ENCODE data around the gene OSBPL3. TPM values are rescaled to one million over a fixed set of nuclear protein-coding genes. Genes with fewer than 3 reads are reported as not detected.

Gene OSBPL3
- total and polyA plus RNA-seq, 7 donors: 0.60 to 6.3 (median 1.8) TPM

DNA sequence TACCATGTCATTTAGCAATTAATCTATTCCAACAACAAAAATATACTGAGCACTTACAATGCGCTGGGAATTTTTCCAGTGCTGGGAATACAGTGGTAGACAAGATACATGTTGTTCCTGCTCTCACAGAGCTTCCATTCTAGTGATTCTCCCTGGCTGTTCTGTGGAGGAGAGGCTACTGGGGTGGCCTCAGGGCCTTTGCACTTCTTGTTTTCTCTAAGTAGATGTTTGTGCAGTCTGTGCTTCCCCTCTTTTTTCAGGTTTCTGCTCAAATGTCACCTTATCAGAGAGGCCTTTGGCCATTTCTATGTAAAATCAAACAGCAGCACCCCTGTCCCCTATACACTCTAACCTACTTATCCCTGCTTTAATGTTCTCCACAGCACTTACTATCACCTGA, 24.7 kb downstream of the OSBPL3 start:
- Histone ChIP-seq H3K4me1 (no peaks in the 10 kb centered on the region), H3K27me3 (no peaks in the 10 kb centered on the region), H3K27ac (no peak overlapping the region), H3K36me3 (no peaks in the 10 kb centered on the region), H3K4me3 (no peak overlapping the region), H3K9me3 (peaks cover 0 to 3% (median 0%) of the 10 kb centered on the region in 4 donors)
- DNase-seq: no peak
- 96 to 99% methylated on average over 1 of the region's 1 CpG for WGBS, 2 donors
- intact Hi-C loops (cut with DNase I): no loop called here
- TF ChIP-seq, protein P1, sequence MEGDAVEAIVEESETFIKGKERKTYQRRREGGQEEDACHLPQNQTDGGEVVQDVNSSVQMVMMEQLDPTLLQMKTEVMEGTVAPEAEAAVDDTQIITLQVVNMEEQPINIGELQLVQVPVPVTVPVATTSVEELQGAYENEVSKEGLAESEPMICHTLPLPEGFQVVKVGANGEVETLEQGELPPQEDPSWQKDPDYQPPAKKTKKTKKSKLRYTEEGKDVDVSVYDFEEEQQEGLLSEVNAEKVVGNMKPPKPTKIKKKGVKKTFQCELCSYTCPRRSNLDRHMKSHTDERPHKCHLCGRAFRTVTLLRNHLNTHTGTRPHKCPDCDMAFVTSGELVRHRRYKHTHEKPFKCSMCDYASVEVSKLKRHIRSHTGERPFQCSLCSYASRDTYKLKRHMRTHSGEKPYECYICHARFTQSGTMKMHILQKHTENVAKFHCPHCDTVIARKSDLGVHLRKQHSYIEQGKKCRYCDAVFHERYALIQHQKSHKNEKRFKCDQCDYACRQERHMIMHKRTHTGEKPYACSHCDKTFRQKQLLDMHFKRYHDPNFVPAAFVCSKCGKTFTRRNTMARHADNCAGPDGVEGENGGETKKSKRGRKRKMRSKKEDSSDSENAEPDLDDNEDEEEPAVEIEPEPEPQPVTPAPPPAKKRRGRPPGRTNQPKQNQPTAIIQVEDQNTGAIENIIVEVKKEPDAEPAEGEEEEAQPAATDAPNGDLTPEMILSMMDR (IDR thresholded peaks at IDR 0.05): no peak
- TF ChIP-seq POLR2A (IDR thresholded peaks at IDR 0.05) (no peak), POLR2AphosphoS5 (IDR thresholded peaks at IDR 0.05) (no peak), EP300 (IDR thresholded peaks at IDR 0.05) (no peak)

DNA sequence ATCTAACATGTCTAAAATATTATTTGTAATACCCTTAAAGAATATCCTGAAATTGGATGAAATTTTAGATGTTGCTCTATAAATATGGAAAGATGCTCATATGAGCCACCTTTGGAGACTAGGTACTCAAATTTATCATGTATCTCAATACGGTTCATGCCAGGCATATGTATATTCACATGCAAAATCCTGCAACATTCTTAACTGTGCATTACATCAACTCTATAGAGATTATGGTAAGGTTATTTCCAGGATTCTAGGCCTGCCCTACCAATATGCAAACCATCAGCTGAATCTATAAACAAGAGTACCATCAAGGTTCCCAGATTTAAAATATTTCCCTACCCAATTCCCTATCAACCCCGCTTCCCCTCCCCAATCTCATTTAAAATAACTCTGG, 27.5 kb downstream of the OSBPL3 start:
- DNase-seq: no peak
- WGBS, 2 donors: 94 to 96% methylated on average over 2 of the region's 2 CpGs
- H3K27ac ChIP-seq: no peak overlapping the region
- no peaks in the 10 kb centered on the region for H3K4me1 ChIP-seq
- TF ChIP-seq POLR2AphosphoS5 (IDR thresholded peaks at IDR 0.05) (no peak), POLR2A (IDR thresholded peaks at IDR 0.05) (no peak), EP300 (IDR thresholded peaks at IDR 0.05) (no peak)
- TF ChIP-seq, protein P1 (IDR thresholded peaks at IDR 0.05): no peak
- H3K4me3 ChIP-seq: no peak overlapping the region
- H3K36me3 ChIP-seq: no peaks in the 10 kb centered on the region
- no peaks in the 10 kb centered on the region for H3K27me3 ChIP-seq
- intact Hi-C loops (cut with DNase I): no loop called here
- H3K9me3 ChIP-seq: peaks cover 0 to 3% (median 0%) of the 10 kb centered on the region in 4 donors

DNA sequence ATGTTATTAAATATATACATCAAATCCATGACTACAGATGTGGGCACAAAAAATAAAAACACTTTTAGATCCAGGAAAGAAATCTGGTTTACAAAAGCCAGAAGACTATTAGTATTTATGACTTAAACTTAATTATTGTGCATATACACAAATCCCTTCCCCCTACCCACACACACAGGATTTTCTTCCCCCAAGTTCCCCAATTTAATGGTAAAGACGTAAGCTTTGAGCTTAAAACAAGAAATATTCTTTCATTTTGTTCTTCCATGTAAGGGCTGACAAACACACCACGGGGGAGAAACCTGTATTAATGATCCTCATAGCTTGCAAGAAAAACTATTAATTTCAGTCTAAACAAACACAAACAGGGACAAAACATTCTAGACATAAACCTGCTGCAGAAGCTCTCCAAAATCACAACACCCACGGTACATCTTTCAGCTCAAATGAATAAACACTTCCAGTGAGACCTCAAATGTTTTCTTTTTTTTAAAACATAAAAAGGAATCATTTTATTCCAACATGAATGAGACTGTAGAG, 28.5 kb downstream of the OSBPL3 start:
- Histone ChIP-seq H3K9me3 (peaks cover 0 to 3% (median 0%) of the 10 kb centered on the region in 4 donors), H3K27ac (no peak overlapping the region), H3K36me3 (no peaks in the 10 kb centered on the region), H3K4me3 (no peak overlapping the region), H3K27me3 (no peaks in the 10 kb centered on the region), H3K4me1 (no peaks in the 10 kb centered on the region)
- TF ChIP-seq POLR2A (IDR thresholded peaks at IDR 0.05) (no peak), EP300 (IDR thresholded peaks at IDR 0.05) (no peak), POLR2AphosphoS5 (IDR thresholded peaks at IDR 0.05) (no peak)
- intact Hi-C loops (cut with DNase I): no loop called here
- no peak for DNase-seq
- 58 to 83% methylated on average over 3 of the region's 3 CpGs for WGBS, 2 donors

DNA sequence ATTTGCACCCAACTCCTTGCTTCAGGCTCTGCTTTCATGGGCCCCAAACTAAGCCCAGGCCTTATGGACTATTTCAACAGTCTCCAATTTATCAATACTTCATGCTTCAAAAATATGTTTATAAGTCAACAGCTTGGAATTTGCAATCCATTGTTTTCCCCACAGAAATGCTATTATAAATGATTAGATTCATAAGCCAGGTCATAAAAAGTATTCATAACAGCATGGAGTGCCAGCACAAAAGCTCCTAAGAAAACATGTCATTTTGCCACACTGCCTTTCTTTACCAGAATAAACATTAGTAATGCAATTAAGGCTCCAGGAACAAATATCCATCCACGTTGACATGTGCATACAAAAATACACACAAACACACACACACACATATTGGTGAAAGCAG, 30.1 kb downstream of the OSBPL3 start:
- H3K36me3 ChIP-seq: no peaks in the 10 kb centered on the region
- WGBS, 2 donors: 30 to 36% methylated on average over 1 of the region's 1 CpG
- intact Hi-C loops (cut with DNase I): no loop called here
- H3K4me3 ChIP-seq: no peak overlapping the region
- TF ChIP-seq EP300 (IDR thresholded peaks at IDR 0.05) (no peak), POLR2A (IDR thresholded peaks at IDR 0.05) (no peak), POLR2AphosphoS5 (IDR thresholded peaks at IDR 0.05) (no peak)
- TF ChIP-seq, protein P1 (IDR thresholded peaks at IDR 0.05): no peak
- no peak overlapping the region for H3K27ac ChIP-seq
- H3K4me1 ChIP-seq: no peaks in the 10 kb centered on the region
- no peaks in the 10 kb centered on the region for H3K9me3 ChIP-seq
- DNase-seq: no peak
- no peaks in the 10 kb centered on the region for H3K27me3 ChIP-seq

DNA sequence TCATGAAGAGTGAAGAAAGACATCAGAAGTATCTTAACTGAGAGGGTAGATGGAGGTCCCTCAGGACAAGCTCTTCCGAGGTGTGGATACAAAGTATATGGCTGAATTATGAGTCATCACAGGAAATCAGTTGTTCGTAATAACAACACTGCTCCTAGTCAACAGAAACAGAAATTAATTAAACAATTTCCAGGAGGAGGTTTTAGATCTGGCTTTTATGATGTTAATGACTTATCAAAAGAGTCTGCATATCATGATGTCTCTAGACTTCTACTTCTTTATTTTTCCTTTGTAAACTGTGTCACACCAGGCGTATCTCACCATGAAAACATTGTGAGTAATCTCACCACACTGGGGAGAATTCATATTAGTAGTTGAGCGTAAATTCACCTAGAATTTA, 31.2 kb downstream of the OSBPL3 start:
- no peaks in the 10 kb centered on the region for H3K9me3 ChIP-seq
- DNase-seq: no peak
- H3K27me3 ChIP-seq: no peaks in the 10 kb centered on the region
- no peak overlapping the region for H3K27ac ChIP-seq
- H3K4me3 ChIP-seq: no peak overlapping the region
- 67 to 73% methylated on average over 4 of the region's 4 CpGs for WGBS, 2 donors
- H3K36me3 ChIP-seq: no peaks in the 10 kb centered on the region
- no peaks in the 10 kb centered on the region for H3K4me1 ChIP-seq
- TF ChIP-seq POLR2AphosphoS5 (IDR thresholded peaks at IDR 0.05) (no peak), POLR2A (IDR thresholded peaks at IDR 0.05) (no peak), EP300 (IDR thresholded peaks at IDR 0.05) (no peak)
- TF ChIP-seq, protein P1 (IDR thresholded peaks at IDR 0.05): no peak
- intact Hi-C loops (cut with DNase I): no loop called here

Data from sigmoid colon (tissue), 7 donors.